Measurements from ENCODE around the gene CAMK4. TPM values are rescaled to one million over a fixed set of nuclear protein-coding genes. Genes with fewer than 3 reads are reported as not detected.

CAMK4 gene
- total RNA-seq, 1 donor from 2014 or later, result 34.5 TPM

GRCh38 chr5:111425205-111425604 lies 201.0 kb downstream of the CAMK4 start:
- Mint-ChIP-seq H3K36me3 (ENCODE audit: low read depth, unreplicated experiment) (no peaks in the 10 kb centered on the region), H3K9me3 (ENCODE audit: unreplicated experiment) (no peaks in the 10 kb centered on the region), H3K27me3 (ENCODE audit: unreplicated experiment) (no peaks in the 10 kb centered on the region), H3K4me1 (ENCODE audit: unreplicated experiment) (no peaks in the 10 kb centered on the region), H3K4me3 (ENCODE audit: unreplicated experiment) (no peak overlapping the region), H3K27ac (ENCODE audit: unreplicated experiment) (no peak overlapping the region)
- DNase-seq (ENCODE audit: low spot score), result no peak
- TF ChIP-seq, protein P1, sequence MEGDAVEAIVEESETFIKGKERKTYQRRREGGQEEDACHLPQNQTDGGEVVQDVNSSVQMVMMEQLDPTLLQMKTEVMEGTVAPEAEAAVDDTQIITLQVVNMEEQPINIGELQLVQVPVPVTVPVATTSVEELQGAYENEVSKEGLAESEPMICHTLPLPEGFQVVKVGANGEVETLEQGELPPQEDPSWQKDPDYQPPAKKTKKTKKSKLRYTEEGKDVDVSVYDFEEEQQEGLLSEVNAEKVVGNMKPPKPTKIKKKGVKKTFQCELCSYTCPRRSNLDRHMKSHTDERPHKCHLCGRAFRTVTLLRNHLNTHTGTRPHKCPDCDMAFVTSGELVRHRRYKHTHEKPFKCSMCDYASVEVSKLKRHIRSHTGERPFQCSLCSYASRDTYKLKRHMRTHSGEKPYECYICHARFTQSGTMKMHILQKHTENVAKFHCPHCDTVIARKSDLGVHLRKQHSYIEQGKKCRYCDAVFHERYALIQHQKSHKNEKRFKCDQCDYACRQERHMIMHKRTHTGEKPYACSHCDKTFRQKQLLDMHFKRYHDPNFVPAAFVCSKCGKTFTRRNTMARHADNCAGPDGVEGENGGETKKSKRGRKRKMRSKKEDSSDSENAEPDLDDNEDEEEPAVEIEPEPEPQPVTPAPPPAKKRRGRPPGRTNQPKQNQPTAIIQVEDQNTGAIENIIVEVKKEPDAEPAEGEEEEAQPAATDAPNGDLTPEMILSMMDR (IDR thresholded peaks at IDR 0.05; ENCODE audit: unreplicated experiment), result no peak

DNA sequence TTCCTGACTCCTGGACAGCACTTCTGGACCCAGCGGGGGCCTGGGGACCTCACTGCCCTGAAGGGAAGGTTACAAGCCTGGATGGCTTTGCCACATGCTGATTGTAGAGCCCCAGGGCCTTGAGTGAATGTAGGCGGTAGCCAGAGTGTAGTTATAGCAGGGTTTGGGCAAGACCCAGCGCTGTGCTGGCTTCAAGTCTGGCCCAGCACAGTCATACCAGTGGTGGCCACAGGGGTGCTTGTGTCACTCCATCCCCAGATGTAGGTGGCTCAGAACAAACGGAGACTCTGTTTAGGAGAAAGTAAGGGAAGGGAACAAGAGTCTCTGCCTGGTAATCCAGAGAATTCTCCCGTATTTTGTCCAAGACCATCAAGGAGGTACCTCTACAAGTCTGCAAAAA lies 203.6 kb downstream of the CAMK4 start:
- no peaks in the 10 kb centered on the region for H3K27me3 Mint-ChIP-seq (ENCODE audit: unreplicated experiment)
- TF ChIP-seq, protein P1 (IDR thresholded peaks at IDR 0.05; ENCODE audit: unreplicated experiment), result no peak
- no peak overlapping the region for H3K27ac Mint-ChIP-seq (ENCODE audit: unreplicated experiment)
- no peaks in the 10 kb centered on the region for H3K9me3 Mint-ChIP-seq (ENCODE audit: unreplicated experiment)
- no peak overlapping the region for H3K4me3 Mint-ChIP-seq (ENCODE audit: unreplicated experiment)
- no peak for DNase-seq (ENCODE audit: low spot score)
- no peaks in the 10 kb centered on the region for H3K4me1 Mint-ChIP-seq (ENCODE audit: unreplicated experiment)
- H3K36me3 Mint-ChIP-seq (ENCODE audit: low read depth, unreplicated experiment), result no peaks in the 10 kb centered on the region

DNA sequence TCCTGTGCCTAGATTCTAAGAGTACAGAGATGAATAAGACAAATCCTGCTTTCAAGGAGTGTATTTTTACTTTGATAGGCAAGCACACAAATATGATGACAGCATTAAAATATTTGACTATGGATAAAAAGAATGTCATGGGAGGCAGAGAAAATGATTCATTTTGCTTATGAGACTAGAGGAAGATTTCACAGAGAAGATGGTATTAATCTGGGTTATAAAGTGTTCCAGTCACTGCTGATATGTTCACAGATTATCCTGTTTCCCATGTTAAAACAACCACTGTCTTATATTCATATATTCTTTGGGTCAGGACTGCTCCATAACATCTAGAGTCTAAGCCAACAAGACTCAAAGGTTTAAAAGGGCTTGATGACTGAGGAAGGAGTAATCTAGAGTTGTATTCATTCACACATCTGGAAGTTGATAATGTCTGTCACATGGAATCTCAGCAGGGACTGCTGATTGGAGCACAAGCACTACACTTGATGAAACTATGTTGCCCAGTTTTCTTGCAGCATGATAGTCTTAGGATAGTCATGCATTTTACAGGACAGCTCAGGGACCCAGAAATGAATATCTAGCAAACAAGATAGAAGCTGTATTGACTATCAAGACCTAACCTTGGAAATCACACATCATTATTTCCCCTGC lies 208.8 kb downstream of the CAMK4 start:
- Mint-ChIP-seq H3K36me3 (ENCODE audit: low read depth, unreplicated experiment) (no peaks in the 10 kb centered on the region), H3K4me3 (ENCODE audit: unreplicated experiment) (no peak overlapping the region), H3K27ac (ENCODE audit: unreplicated experiment) (no peak overlapping the region), H3K4me1 (ENCODE audit: unreplicated experiment) (no peaks in the 10 kb centered on the region), H3K9me3 (ENCODE audit: unreplicated experiment) (no peaks in the 10 kb centered on the region), H3K27me3 (ENCODE audit: unreplicated experiment) (no peaks in the 10 kb centered on the region)
- no peak for DNase-seq (ENCODE audit: low spot score)
- TF ChIP-seq, protein P1 (IDR thresholded peaks at IDR 0.05; ENCODE audit: unreplicated experiment), result no peak

- H3K4me3 Mint-ChIP-seq (ENCODE audit: unreplicated experiment), result no peak overlapping the region
- no peaks in the 10 kb centered on the region for H3K9me3 Mint-ChIP-seq (ENCODE audit: unreplicated experiment)
- H3K4me1 Mint-ChIP-seq (ENCODE audit: unreplicated experiment), result no peaks in the 10 kb centered on the region
- DNase-seq (ENCODE audit: low spot score), result no peak
- no peaks in the 10 kb centered on the region for H3K27me3 Mint-ChIP-seq (ENCODE audit: unreplicated experiment)
- TF ChIP-seq, protein P1 (IDR thresholded peaks at IDR 0.05; ENCODE audit: unreplicated experiment), result no peak
- H3K36me3 Mint-ChIP-seq (ENCODE audit: low read depth, unreplicated experiment), result no peaks in the 10 kb centered on the region
- H3K27ac Mint-ChIP-seq (ENCODE audit: unreplicated experiment), result no peak overlapping the region
These were observed 210.6 kb downstream of the CAMK4 start for GRCh38 chr5:111434800-111435199.

DNA sequence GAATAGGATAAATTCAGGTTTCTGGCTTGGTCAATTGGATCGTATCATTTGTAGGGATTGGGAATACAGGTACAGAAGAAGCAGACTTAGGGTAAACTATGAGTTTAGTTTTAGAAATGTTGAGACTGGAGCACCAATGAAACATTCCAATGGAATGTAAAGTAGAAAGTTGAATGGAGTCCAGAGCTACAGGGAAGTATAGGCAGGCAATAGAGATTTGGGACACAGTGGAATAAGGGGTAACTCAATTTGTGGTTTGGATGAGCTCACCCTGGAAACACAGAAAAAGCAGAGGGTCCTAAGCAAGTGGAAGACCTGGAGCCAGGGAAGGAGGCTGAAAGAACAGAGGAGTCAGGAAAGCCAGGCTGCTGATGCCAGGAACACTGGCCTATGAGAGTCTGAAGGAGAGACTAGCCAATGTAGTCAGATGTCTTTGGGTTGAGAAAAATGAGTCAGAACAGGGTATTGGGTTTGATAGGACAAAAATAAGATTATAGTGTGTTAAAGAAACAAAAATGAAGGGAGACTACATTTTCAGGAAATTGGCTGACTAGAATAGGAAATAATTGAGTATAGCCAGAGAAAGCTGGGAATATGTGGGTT lies 215.4 kb downstream of the CAMK4 start:
- no peaks in the 10 kb centered on the region for H3K9me3 Mint-ChIP-seq (ENCODE audit: unreplicated experiment)
- no peak overlapping the region for H3K27ac Mint-ChIP-seq (ENCODE audit: unreplicated experiment)
- H3K4me3 Mint-ChIP-seq (ENCODE audit: unreplicated experiment), result no peak overlapping the region
- no peaks in the 10 kb centered on the region for H3K4me1 Mint-ChIP-seq (ENCODE audit: unreplicated experiment)
- TF ChIP-seq, protein P1 (IDR thresholded peaks at IDR 0.05; ENCODE audit: unreplicated experiment), result no peak
- no peak for DNase-seq (ENCODE audit: low spot score)
- H3K27me3 Mint-ChIP-seq (ENCODE audit: unreplicated experiment), result no peaks in the 10 kb centered on the region
- no peaks in the 10 kb centered on the region for H3K36me3 Mint-ChIP-seq (ENCODE audit: low read depth, unreplicated experiment)
